DOHH2 (cell line): ENCODE data around the gene NCBP2.

Source experiments
- EZH2phosphoT487 ChIP-seq: fragments of 200-600 bp; sonication (generic); IDR thresholded peaks from 2 replicates; pipeline ENCODE4 v1.6.1; 2017; ENCODE audit warnings: borderline replicate concordance, mild to moderate bottlenecking, antibody characterized with exemption, low read length, moderate library complexity, mixed read lengths
- TF ChIP-seq, protein P1 (sequence below): fragments of 200-600 bp; sonication (generic); IDR thresholded peaks from one replicate; pipeline ENCODE4 v1.5.1; 2014; ENCODE audit warnings: antibody characterized with exemption, mild to moderate bottlenecking, low read depth, low read length; ENCODE audit not compliant: poor library complexity, severe bottlenecking

DNA sequence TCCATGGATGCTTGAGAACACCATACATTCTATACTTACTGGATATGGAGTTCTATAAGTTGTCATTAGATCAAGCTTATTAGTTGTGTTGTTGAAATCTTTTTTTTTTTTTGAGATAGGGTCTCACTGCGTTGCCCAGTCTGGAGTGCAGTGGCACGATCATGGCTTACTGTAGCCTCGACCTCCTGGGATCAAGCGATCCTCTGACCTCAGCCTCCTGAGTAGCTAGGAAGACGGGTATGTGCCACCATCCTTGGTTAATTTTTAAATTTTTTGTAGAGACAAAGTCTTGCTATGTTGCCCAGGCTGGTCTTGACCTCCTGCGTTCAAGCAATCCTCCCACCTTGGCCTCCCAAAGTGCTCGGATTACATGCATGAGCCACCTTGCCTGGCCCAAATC is 12.5 kb upstream of the NCBP2 start:
- TF ChIP-seq, protein P1, sequence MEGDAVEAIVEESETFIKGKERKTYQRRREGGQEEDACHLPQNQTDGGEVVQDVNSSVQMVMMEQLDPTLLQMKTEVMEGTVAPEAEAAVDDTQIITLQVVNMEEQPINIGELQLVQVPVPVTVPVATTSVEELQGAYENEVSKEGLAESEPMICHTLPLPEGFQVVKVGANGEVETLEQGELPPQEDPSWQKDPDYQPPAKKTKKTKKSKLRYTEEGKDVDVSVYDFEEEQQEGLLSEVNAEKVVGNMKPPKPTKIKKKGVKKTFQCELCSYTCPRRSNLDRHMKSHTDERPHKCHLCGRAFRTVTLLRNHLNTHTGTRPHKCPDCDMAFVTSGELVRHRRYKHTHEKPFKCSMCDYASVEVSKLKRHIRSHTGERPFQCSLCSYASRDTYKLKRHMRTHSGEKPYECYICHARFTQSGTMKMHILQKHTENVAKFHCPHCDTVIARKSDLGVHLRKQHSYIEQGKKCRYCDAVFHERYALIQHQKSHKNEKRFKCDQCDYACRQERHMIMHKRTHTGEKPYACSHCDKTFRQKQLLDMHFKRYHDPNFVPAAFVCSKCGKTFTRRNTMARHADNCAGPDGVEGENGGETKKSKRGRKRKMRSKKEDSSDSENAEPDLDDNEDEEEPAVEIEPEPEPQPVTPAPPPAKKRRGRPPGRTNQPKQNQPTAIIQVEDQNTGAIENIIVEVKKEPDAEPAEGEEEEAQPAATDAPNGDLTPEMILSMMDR, result no peak
- no peak for TF ChIP-seq EZH2phosphoT487
